Kidney (tissue), 14 donors: ENCODE measurements around the gene SOX13. TPM values are rescaled to one million over a fixed set of nuclear protein-coding genes. Genes with fewer than 3 reads are reported as not detected.

Source experiments
- DNase-seq, 5 donors: peaks; one replicate each; pipeline ENCODE4 v3.0.0-alpha.2; 2013 to 2020
- FAIRE-seq: peaks from 2 replicates; lab custom pipeline; 2012; peaks lifted over from hg19 to GRCh38; lab: Jason Lieb, UNC
- H3K27ac ChIP-seq, 2 donors: one replicate each; pipeline ENCODE4 v1.7.0; 2013; ENCODE audit warnings: low read depth in 2 of 2, low read length in 2 of 2, inconsistent platforms in 1 of 2
- H3K27me3 ChIP-seq: one replicate; pipeline ENCODE4 v1.7.1; 2013; ENCODE audit warnings: low read length, inconsistent platforms; ENCODE audit not compliant: control insufficient read depth, insufficient read depth
- H3K36me3 ChIP-seq, 3 donors: one replicate each; pipeline versions ENCODE4 v1.7.0 to v1.7.1; 2013; ENCODE audit warnings: low read length in 3 of 3, control low read depth in 1 of 3, inconsistent platforms in 1 of 3; ENCODE audit not compliant: insufficient read depth in 3 of 3, control insufficient read depth in 2 of 3
- H3K4me1 ChIP-seq, 3 donors: one replicate each; pipeline versions ENCODE4 v1.7.0 to v1.7.1; 2013; ENCODE audit warnings: low read length in 3 of 3, inconsistent platforms in 1 of 3, low read depth in 1 of 3; ENCODE audit not compliant: control insufficient read depth in 2 of 3, insufficient read depth in 2 of 3
- H3K4me3 ChIP-seq, 3 donors: one replicate each; pipeline versions ENCODE4 v1.7.0 to v1.8.1; 2013; ENCODE audit warnings: low read length in 3 of 3, control low read depth in 1 of 3, inconsistent platforms in 1 of 3
- H3K9ac ChIP-seq, 3 donors: one replicate each; pipeline versions ENCODE4 v1.7.0 to v1.7.1; 2013; ENCODE audit warnings: low read length in 3 of 3, control low read depth in 1 of 3, inconsistent platforms in 1 of 3
- H3K9me3 ChIP-seq, 3 donors: one replicate each; pipeline versions ENCODE4 v1.7.0 to v1.7.1; 2013; ENCODE audit warnings: low read length in 3 of 3, control low read depth in 1 of 3, inconsistent platforms in 1 of 3; ENCODE audit not compliant: control insufficient read depth in 2 of 3, insufficient read depth in 1 of 3
- intact Hi-C: fragments of 100-400 bp; cut with DNase I; formaldehyde crosslinking; loops from one replicate; pipeline ENCODE4 v1.11.1; 2022
- polyA plus RNA-seq: library from polyadenylated mRNA; stranded (reverse); fragments of 350-450 nt; fragmentation: Illumina TruSeq; extraction: RNeasy Lipid Tissue Mini Kit (QIAGEN cat#74804); gene quantifications from one replicate; pipeline ENCODE4 v1.2.3, GENCODE V29; 2014; ENCODE audit warnings: low read depth, low replicate concordance; ENCODE audit not compliant: insufficient read depth
- total RNA-seq: library from RNA; stranded (reverse); fragmentation: NEBNext Ultra II Directional; extraction: Animal tissue kit (Norgen Biotek cat#: 25700); gene quantifications from one replicate; pipeline ENCODE4 v1.2.1, GENCODE V29; 2021
- TF ChIP-seq, protein P1 (sequence below): IDR thresholded peaks from 3 replicates; pipeline ENCODE4 v1.5.1; 2012; ENCODE audit warnings: mild to moderate bottlenecking, moderate library complexity, borderline replicate concordance; ENCODE audit not compliant: insufficient read depth; ENCODE audit errors: extremely low read depth
- donor health status: control.
- donor health status: control.
- donor health status: control.
- donor health status: control.
- donor health status: control.
- donor health status: DM: yes; HTN: yes; CAD: no.
- donor health status: Normal renal cell carcinoma (clear cell type).

Gene SOX13
- total and polyA plus RNA-seq, 2 donors from 2014 or later: 23.9 to 55.2 TPM

DNA sequence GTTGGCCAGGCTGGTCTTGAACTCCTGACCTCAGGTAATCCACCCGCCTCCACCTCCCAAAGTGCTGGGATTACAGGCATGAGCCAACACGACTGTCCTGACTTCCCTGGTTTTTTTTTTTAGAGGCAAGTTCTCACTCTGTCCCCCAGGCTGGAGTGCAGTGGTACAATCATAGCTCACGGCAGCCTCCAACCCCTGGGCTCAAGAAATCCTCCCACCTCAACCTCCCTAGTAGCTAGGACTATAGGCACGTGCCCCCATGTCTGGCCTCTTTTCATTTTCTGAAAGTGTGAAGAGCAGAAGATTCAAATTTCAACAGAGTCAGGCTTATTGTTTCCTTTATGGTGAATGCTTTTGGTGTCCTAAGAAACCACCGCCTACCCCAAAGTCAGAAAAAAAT is 21.7 kb upstream of the SOX13 start:
- Histone ChIP-seq H3K27me3 (no peaks in the 10 kb centered on the region), H3K4me3 (no peak overlapping the region), H3K4me1 (no peaks in the 10 kb centered on the region), H3K9ac (no peak overlapping the region), H3K27ac (no peak overlapping the region), H3K36me3 (no peaks in the 10 kb centered on the region), H3K9me3 (no peaks in the 10 kb centered on the region)
- intact Hi-C loops: no loop called here
- DNase-seq: no peak
- TF ChIP-seq, protein P1, sequence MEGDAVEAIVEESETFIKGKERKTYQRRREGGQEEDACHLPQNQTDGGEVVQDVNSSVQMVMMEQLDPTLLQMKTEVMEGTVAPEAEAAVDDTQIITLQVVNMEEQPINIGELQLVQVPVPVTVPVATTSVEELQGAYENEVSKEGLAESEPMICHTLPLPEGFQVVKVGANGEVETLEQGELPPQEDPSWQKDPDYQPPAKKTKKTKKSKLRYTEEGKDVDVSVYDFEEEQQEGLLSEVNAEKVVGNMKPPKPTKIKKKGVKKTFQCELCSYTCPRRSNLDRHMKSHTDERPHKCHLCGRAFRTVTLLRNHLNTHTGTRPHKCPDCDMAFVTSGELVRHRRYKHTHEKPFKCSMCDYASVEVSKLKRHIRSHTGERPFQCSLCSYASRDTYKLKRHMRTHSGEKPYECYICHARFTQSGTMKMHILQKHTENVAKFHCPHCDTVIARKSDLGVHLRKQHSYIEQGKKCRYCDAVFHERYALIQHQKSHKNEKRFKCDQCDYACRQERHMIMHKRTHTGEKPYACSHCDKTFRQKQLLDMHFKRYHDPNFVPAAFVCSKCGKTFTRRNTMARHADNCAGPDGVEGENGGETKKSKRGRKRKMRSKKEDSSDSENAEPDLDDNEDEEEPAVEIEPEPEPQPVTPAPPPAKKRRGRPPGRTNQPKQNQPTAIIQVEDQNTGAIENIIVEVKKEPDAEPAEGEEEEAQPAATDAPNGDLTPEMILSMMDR: no peak
- FAIRE-seq: no peak

DNA sequence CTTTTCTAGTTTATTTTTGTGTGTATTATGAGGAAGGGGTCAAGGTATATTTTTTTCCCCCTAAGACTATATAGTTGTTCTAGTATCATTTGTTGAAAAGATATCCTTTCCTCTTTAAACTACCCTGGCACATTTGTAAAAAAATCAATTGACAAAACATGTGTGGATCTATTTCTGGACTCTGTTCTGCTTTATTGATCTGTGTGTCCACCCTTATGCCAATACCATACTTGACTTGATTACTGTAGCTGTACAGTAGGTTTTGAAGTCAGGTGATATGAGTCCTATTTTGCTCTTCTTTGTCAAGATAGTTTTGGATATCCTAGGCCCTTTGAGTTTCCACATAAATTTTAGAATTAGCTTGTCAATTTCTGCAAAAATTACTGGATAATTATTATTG is 21.2 kb upstream of the SOX13 start:
- no peak overlapping the region for H3K27ac ChIP-seq
- no peak overlapping the region for H3K9ac ChIP-seq
- no peaks in the 10 kb centered on the region for H3K27me3 ChIP-seq
- no peak overlapping the region for H3K4me3 ChIP-seq
- intact Hi-C loops: no loop called here
- DNase-seq: no peak
- H3K36me3 ChIP-seq: no peaks in the 10 kb centered on the region
- H3K9me3 ChIP-seq: no peaks in the 10 kb centered on the region
- no peak for FAIRE-seq
- H3K4me1 ChIP-seq: no peaks in the 10 kb centered on the region
- TF ChIP-seq, protein P1: no peak

DNA sequence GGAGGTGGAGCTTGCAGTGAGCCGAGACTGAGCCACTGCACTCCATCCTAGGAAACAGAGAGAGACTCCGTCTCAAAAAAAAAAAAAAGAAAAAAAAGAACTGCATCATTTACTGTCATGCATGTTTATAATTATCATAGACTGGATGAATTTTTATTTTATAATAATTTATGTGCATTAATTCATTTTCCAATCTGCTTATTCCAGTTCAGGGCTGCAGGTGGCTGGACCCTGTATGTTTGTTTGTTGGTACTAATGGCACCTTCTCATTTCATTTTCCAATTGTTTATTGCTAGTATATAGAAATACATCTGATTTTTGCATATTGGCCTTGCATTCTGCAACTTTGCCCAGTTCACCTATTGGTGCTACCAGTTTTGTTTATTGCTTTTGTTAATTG is 19.0 kb upstream of the SOX13 start:
- TF ChIP-seq, protein P1: no peak
- H3K9me3 ChIP-seq: no peaks in the 10 kb centered on the region
- no peak for FAIRE-seq
- H3K9ac ChIP-seq: no peak overlapping the region
- H3K27ac ChIP-seq: no peak overlapping the region
- no peaks in the 10 kb centered on the region for H3K36me3 ChIP-seq
- H3K27me3 ChIP-seq: no peaks in the 10 kb centered on the region
- H3K4me1 ChIP-seq: no peaks in the 10 kb centered on the region
- intact Hi-C loops: no loop called here
- no peak for DNase-seq
- no peak overlapping the region for H3K4me3 ChIP-seq

DNA sequence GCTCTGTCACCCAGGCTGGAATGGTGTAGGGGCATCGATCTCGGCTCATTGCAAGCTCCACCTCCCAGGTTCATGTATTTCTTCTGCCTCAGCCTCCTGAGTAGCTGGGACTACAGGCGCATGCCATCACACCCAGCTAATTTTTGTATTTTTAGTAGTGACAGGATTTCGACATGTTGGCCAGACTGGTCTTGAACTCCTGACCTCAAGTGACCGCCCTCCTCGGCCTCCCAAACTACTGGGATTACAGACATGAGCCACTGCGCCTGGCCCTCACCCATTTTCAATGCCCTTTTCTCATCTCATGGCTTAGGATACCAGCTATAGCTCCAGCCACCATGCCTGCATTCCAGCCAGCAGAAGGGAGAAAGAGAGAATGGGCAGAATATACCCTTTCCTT is 12.9 kb upstream of the SOX13 start:
- no peaks in the 10 kb centered on the region for H3K9me3 ChIP-seq
- H3K36me3 ChIP-seq: no peaks in the 10 kb centered on the region
- no peak overlapping the region for H3K9ac ChIP-seq
- intact Hi-C loops: no loop called here
- FAIRE-seq (no peak), DNase-seq (no peak)
- H3K4me3 ChIP-seq: no peak overlapping the region
- no peak overlapping the region for H3K27ac ChIP-seq
- H3K27me3 ChIP-seq: no peaks in the 10 kb centered on the region
- H3K4me1 ChIP-seq: peaks cover 0 to 2% (median 0%) of the 10 kb centered on the region in 3 donors
- TF ChIP-seq, protein P1: no peak
